Prostate gland (tissue), 2 donors: ENCODE measurements around the gene TIMM22. TPM values are rescaled to one million over a fixed set of nuclear protein-coding genes. Genes with fewer than 3 reads are reported as not detected.
A peak's percentile ranks its signal among the peaks of the same experiment; 100 is the strongest.

Experiments used
- DNase-seq: peaks from one replicate; pipeline ENCODE4 v3.0.0-alpha.2; 2019; ENCODE audit warnings: low spot score
- H3K27ac ChIP-seq, 2 donors: fragments of 200-600 bp; sonication (generic); 2 replicates each; pipeline ENCODE4 v1.5.1; 2017 to 2019
- H3K27me3 ChIP-seq: fragments of 200-600 bp; sonication (generic); replicated peaks from 2 replicates; pipeline ENCODE4 v1.5.1; 2019; ENCODE audit not compliant: insufficient read depth
- H3K36me3 ChIP-seq, 2 donors: fragments of 200-600 bp; sonication (generic); 1 replicate in 1 of 2; 2 replicates in 1 of 2; pipeline versions ENCODE4 v1.5.1 to v1.8.1; 2017 to 2019
- H3K4me1 ChIP-seq: fragments of 200-600 bp; sonication (generic); replicated peaks from 2 replicates; pipeline ENCODE4 v1.5.1; 2019
- H3K4me3 ChIP-seq, 2 donors: fragments of 200-600 bp; sonication (generic); 2 replicates each; pipeline ENCODE4 v1.5.1; 2017 to 2019
- H3K9me3 ChIP-seq: fragments of 200-600 bp; sonication (generic); 2 replicates; pipeline ENCODE4 v1.5.1; 2017
- CTCF ChIP-seq, 4 experiments: fragments of 200-600 bp in 2 of 4; fragments of 450-650 bp in 2 of 4; sonication (generic) in 2 of 4; IDR thresholded peaks; 1 replicate in 3 of 4; 2 replicates in 1 of 4; pipeline ENCODE4 v1.5.1; 2016 to 2019; ENCODE audit warnings: antibody characterized with exemption in 4 of 4, mild to moderate bottlenecking in 2 of 4, moderate library complexity in 2 of 4
- POLR2A ChIP-seq: fragments of 450-650 bp; IDR thresholded peaks from one replicate; pipeline ENCODE4 v1.6.1; 2016; ENCODE audit warnings: antibody characterized with exemption, mild to moderate bottlenecking
- POLR2AphosphoS5 ChIP-seq: sonication (generic); formaldehyde crosslinking; IDR thresholded peaks from one replicate; pipeline ENCODE4 v1.6.1; 2017; ENCODE audit warnings: antibody characterized with exemption
- WGBS: methylation state at CpG from one replicate; pipeline ENCODE4 v1.1.5; 2018; 5-methylcytosine and 5-hydroxymethylcytosine counted together
- intact Hi-C: fragments of 100-400 bp; cut with DNase I; formaldehyde crosslinking; loops from one replicate; pipeline ENCODE4 v1.14.2; 2022
- total RNA-seq, 2 donors: library from RNA; depleted of rRNA; stranded (reverse); fragments of >200 nt; gene quantifications; one replicate each; pipeline ENCODE4 v1.1.0, GENCODE V29; 2016

TIMM22 gene
- total RNA-seq, 2 donors from 2014 or later = 15.1 to 20.3 TPM

- H3K27ac ChIP-seq = peak overlapping the region in 1 of 2 donors; percentile 39
Observed at GRCh38 chr17:975371-975915, 21.5 kb upstream of the TIMM22 start.

DNA sequence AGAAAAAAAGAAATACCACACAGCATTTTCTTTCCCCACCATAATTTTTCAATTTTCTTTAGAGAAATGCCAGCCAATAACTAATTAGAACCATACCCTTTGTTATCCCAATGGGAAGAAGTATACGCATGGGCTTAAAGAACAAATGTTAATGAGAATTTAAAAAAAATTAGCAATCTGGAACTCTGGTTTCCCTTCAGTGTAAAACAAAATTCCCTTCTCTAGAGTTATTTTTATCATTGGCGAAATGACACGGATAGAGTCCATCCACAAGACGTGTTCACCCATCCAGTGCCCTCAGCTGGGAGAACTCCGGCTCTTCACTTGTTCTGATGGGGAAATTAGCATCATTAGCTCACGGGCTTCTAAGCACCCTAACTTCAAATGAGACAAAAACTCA, 20.6 kb upstream of the TIMM22 start:
- Histone ChIP-seq H3K4me3 (no peak overlapping the region), H3K27ac (no peak overlapping the region), H3K36me3 (no peaks in the 10 kb centered on the region), H3K4me1 (peaks cover 7% of the 10 kb centered on the region), H3K27me3 (no peaks in the 10 kb centered on the region), H3K9me3 (no peaks in the 10 kb centered on the region)
- WGBS = 66% methylated on average over 6 of the region's 6 CpGs
- no peak for DNase-seq
- TF ChIP-seq POLR2AphosphoS5 (no peak), POLR2A (no peak), CTCF (IDR thresholded peaks at IDR 0.05) (no peak)
- intact Hi-C loops = no loop called here

More at GRCh38 chr17:975371-975915, 21.5 kb upstream of the TIMM22 start:
- Histone ChIP-seq H3K27me3 (no peaks in the 10 kb centered on the region), H3K4me3 (no peak overlapping the region), H3K36me3 (no peaks in the 10 kb centered on the region), H3K4me1 (peaks cover 7% of the 10 kb centered on the region), H3K9me3 (no peaks in the 10 kb centered on the region)
- TF ChIP-seq CTCF (IDR thresholded peaks at IDR 0.05) = no peak
- intact Hi-C loops = no loop called here
- DNase-seq = no peak
- WGBS = 46% methylated on average over 5 of the region's 5 CpGs

GRCh38 chr17:977166-977565, 19.8 kb upstream of the TIMM22 start:
- peak overlapping the region; percentile 51 to 83 for H3K27ac ChIP-seq
- H3K9me3 ChIP-seq = no peaks in the 10 kb centered on the region
- H3K36me3 ChIP-seq = no peaks in the 10 kb centered on the region
- H3K4me1 ChIP-seq = peaks cover 7% of the 10 kb centered on the region
- H3K4me3 ChIP-seq = peak overlapping the region in 1 of 2 donors; percentile 0
- no peak for DNase-seq
- intact Hi-C loops = no loop called here
- no peak for TF ChIP-seq POLR2AphosphoS5
- TF ChIP-seq CTCF (IDR thresholded peaks at IDR 0.05) = no peak
- no peak for TF ChIP-seq POLR2A
- H3K27me3 ChIP-seq = no peaks in the 10 kb centered on the region
- WGBS = 18% methylated on average over 6 of the region's 6 CpGs

- peak overlapping the region; percentile 56 to 80 for H3K4me3 ChIP-seq
- TF ChIP-seq CTCF (IDR thresholded peaks at IDR 0.05) (no peak), POLR2AphosphoS5 (no peak), POLR2A (no peak)
- H3K27me3 ChIP-seq = no peaks in the 10 kb centered on the region
- H3K36me3 ChIP-seq = no peaks in the 10 kb centered on the region
- WGBS = under 1% methylated on average over 22 of the region's 72 CpGs
- no peaks in the 10 kb centered on the region for H3K9me3 ChIP-seq
- H3K4me1 ChIP-seq = peaks cover 7% of the 10 kb centered on the region
- DNase-seq = no peak
- intact Hi-C loops = no loop called here
- peak overlapping the region; percentile 83 to 93 for H3K27ac ChIP-seq
Observed at GRCh38 chr17:978103-979093, 18.5 kb upstream of the TIMM22 start.
